Fibroblast of gingiva (primary cell): ENCODE data around the gene PANX3.
"Not testable (repeated sequence)": the region's sequence is repeated elsewhere in the genome, so short reads cannot be mapped to it uniquely, and the experiment has no call there.

Experiments used
- DNase-seq: peaks from one replicate; pipeline ENCODE4 v3.0.0-alpha.2; 2011; ENCODE audit warnings: low read depth

PANX3 gene, protein sequence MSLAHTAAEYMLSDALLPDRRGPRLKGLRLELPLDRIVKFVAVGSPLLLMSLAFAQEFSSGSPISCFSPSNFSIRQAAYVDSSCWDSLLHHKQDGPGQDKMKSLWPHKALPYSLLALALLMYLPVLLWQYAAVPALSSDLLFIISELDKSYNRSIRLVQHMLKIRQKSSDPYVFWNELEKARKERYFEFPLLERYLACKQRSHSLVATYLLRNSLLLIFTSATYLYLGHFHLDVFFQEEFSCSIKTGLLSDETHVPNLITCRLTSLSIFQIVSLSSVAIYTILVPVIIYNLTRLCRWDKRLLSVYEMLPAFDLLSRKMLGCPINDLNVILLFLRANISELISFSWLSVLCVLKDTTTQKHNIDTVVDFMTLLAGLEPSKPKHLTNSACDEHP

DNA sequence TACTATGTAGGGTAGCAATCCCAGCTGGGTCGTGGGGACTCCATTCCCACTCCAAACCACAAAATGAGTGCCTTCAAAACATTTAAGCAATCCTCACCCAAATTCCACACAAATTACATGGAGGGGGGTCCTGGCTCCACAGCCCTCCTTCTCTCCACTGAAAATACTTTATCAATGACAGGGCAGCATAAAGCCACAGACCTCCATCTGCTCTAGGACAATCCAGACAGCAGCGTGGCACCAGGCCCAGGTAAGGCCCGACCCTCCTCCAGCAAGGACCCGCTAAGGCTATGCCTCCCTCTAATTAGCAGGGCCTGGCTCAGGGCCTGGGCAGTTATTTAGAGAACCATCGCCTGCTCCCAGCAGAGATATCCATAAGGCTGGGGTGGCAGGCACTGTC is at the start of gene PANX3:
TSS of gene PANX3 (plus strand) at position 365 of the 400 bp plus-strand sequence. CDS start 129 bp downstream, outside the sequence.
- no peak for DNase-seq

GRCh38 chr11:124569697-124570096 is 41.5 kb upstream of the PANX3 start, which contains the start of gene OR8A1:
OR8A1 (plus strand) TSS chr11:124569997; CDS start chr11:124570120, 123 bp downstream.
- no peak for DNase-seq

DNA sequence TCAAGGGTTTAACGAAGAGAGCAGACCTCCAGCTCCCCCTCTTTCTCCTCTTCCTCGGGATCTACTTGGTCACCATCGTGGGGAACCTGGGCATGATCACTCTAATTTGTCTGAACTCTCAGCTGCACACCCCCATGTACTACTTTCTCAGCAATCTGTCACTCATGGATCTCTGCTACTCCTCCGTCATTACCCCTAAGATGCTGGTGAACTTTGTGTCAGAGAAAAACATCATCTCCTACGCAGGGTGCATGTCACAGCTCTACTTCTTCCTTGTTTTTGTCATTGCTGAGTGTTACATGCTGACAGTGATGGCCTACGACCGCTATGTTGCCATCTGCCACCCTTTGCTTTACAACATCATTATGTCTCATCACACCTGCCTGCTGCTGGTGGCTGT is 41.1 kb upstream of the PANX3 start:
- DNase-seq, result no peak

GRCh38 chr11:124577716-124578427 is 33.4 kb upstream of the PANX3 start:
- no peak for DNase-seq

- DNase-seq, result no peak
Measured at GRCh38 chr11:124578761-124579160, 32.5 kb upstream of the PANX3 start.

GRCh38 chr11:124581817-124582216 is 29.4 kb upstream of the PANX3 start:
- no peak for DNase-seq

GRCh38 chr11:124582565-124582964 is 28.7 kb upstream of the PANX3 start:
- DNase-seq, result no peak

DNA sequence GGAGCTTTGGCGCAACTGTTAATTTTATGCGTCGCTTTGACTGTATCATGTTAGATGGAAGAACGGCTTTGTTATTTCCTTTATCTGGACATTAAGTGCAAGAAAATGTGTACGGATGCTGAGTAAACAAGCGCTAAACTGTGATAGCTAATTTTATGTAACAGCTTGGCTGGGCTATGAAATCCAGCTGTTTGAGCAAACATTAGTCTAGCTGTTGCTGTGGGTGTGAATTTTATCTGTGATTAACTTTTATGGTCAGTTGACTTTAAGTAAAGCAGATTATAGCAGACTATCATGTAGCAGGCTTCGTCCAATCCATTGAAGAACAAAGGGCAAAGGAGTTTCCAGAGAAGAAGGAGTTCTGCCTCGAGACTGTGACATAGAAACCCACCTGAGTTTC is 27.4 kb upstream of the PANX3 start:
- no peak for DNase-seq

DNA sequence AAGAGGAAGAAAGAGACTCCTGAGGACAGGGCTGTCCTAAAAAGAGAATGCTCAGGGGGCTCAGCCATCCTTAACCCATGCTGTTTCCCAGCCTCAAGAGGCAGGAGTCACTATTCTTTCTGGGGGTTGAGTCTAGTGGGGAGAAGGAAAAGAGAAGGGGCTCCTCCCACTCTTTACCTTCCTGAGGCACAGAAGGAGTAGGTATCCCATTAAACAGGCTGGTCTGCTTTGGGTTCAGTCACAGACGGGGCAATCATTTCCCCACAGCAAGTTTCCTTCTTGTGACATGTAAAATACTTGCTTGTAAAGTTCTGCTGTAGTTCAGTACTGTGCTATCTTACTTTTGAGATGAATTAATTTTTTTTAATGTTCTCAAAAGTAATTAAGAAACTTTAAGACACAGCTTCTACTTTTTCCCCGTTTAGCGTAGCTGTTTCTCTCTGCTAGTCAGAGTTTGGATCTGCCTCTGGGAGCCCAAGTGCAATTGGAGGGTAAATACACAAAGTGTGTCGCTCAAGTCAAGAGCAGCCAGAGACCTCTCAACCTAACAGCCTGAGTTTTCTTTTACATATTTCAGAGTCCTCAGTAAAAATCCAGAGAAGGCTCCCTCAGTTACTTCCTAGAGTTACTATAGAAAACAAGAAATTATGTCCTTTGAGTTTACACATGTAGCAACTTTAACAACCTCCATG is 26.4 kb upstream of the PANX3 start:
- DNase-seq, result no peak

GRCh38 chr11:124586238-124586860 is 24.9 kb upstream of the PANX3 start:
- DNase-seq, result peak; percentile 45

DNA sequence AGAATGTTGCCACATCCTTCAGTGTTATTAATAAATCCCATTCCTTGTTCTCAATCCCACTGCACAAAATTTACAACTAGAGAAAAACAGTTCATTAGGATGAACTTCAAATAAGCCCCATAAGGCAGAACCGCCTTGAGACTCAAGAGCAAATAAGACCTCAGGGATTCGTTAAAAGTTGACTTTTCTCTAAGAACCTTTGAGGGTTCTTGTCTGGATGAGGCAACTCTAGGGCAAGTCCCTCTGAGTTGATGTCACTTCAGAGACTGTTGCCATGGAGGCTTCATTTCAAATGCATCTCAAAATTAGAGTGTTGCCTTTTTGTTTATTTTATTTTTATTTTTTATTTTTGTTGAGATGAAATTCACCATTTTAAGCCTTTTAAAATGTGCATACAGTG is 19.8 kb upstream of the PANX3 start:
- no peak for DNase-seq

DNA sequence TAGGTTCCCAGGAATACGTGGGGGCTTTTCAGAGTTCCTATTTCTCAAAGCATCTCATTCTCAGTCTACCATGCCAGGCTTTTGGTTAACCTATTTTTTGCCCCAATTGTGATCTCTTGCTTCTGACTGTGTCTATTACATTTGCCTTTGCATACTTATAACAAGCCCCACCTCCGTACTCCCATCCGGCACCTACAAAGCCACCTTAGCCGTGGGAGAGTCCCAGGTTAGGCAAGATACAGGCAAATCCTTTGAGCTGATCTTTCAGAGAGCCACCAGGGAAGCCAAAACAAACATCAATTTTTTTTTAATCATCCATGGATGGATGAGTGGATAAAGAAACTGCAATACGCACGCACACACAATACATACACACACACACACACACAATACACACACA is 18.6 kb upstream of the PANX3 start:
- no peak for DNase-seq

DNA sequence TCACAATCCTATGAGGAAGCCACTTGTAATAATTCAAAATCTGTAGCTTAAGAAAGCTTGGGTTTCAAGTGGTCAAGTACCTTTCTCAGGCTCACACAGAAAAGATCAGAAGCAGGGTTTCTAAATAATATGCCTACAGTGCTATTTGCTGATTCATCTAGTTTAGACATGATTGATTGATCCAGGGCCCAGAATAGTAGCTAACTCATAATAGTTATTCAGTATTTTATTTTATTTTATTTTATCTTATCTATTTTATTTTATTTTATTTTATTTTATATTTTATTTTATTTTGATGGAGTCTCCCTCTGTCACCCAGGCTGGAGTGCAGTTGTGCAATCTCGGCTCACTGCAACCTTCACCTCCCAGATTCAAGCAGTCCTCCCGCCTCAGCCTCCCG is 15.9 kb upstream of the PANX3 start:
- no peak for DNase-seq

DNA sequence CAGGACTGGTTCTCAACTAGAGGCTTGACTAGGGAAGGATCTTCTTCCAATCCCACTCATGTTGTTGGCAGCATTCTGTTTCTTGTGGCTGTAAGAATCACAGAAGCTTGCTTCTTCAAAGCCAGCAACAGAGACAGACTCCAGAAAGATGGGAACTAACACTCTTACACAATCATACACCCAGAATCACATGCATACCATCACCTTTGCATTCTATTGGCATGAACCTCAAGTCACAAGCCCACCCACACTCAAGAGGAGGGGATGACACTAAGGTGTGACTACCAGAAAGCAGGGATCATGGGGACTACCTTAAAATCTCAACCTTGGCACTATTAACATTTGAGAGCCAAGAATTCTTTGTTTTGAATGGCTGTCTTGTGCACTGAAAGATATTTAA is 13.6 kb upstream of the PANX3 start:
- DNase-seq, result no peak

GRCh38 chr11:124600621-124601320 is 10.5 kb upstream of the PANX3 start:
- no peak for DNase-seq

DNA sequence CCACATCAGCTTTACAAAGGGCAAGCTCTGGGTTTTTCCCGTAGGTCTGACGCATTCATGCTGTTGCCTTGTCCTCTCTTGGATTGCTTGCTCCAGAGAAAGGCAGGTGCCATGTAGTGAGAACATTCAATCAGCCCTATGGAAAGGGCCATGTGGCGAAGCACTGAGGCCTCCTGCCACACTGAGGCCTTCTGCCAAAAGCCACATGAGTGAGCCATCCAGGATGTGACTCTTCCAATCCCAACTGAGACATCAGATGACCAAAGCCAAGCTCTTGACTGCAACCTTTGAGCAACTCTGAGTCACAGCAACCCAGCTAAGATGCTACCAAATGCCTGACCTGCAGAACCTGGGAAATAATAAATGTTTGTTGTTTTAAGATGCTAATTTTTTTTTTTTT is 9.0 kb upstream of the PANX3 start:
- no peak for DNase-seq

- DNase-seq, result not testable (repeated sequence)
Measured at GRCh38 chr11:124602723-124603122, 8.5 kb upstream of the PANX3 start.

DNA sequence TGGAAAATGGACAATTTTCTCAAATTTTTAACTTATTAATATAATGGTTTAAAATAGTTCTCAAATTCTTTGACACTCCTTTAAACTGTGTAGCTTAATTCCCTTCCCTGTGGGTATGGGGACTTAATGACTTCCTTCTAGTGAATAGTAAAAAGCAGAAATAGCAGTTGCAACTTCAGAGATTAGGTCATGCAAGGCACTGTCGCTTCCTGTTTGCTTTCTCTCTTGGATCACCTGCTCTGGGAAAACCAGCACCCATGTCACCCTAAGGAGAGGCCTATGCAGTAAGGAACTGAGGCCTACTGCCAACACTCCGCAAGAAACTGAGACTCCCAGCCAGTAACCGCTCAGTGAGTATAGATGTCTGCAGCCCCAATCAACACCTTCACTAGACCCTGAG is 5.5 kb upstream of the PANX3 start:
- no peak for DNase-seq

DNA sequence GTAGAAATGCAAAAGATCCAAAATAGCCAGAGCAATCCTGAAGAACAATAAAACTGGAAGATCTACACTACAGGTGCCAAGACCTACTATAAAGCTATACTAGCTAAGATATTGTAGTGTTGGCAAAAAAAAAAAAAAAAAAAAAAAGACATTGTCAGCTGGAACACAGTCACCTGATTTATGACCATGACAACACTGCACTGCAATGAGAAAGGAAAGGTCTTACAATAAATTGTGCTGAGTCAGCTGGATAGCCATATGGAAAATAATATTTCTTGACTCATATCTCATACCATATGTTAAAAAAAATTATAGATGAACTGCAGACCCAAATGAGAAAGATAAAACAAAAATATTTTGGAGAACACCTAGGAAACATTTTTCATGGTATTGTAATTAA is 3.1 kb upstream of the PANX3 start:
- DNase-seq, result no peak

GRCh38 chr11:124610295-124610694 is 933 bp upstream of the PANX3 start:
- no peak for DNase-seq

GRCh38 chr11:124612045-124612444 is 817 bp downstream of the PANX3 start:
- DNase-seq, result no peak
